Mesothelial cell of epicardium (in vitro differentiated cells): ENCODE measurements around the gene SOX21. TPM values are rescaled to one million over a fixed set of nuclear protein-coding genes. Genes with fewer than 3 reads are reported as not detected.

Experiments used
- DNase-seq, 2 experiments: peaks; one replicate each; pipeline ENCODE4 v3.0.0; 2021; ENCODE audit warnings: low spot score in 2 of 2; ENCODE audit not compliant: unreplicated experiment in 2 of 2
- H3K27ac Mint-ChIP-seq: 2 replicates; pipeline ENCODE4 v1.8.0; 2021; ENCODE audit warnings: mixed read lengths
- H3K27me3 Mint-ChIP-seq: 2 replicates; pipeline ENCODE4 v1.8.0; 2021; ENCODE audit warnings: low read depth, mixed read lengths
- H3K36me3 Mint-ChIP-seq: 2 replicates; pipeline ENCODE4 v1.8.0; 2021; ENCODE audit warnings: mixed read lengths
- H3K4me1 Mint-ChIP-seq: 2 replicates; pipeline ENCODE4 v1.8.0; 2021; ENCODE audit warnings: mixed read lengths
- H3K4me3 Mint-ChIP-seq: 2 replicates; pipeline ENCODE4 v1.8.0; 2021; ENCODE audit warnings: mild to moderate bottlenecking, moderate library complexity, mixed read lengths
- H3K9me3 Mint-ChIP-seq: 2 replicates; pipeline ENCODE4 v1.8.0; 2021; ENCODE audit warnings: mixed read lengths
- total RNA-seq: library from RNA; stranded (reverse); gene quantifications from 3 replicates; pipeline ENCODE4 v1.2.1, GENCODE V29; 2021
- TF ChIP-seq, protein P1 (sequence below): fragments of 200-600 bp; sonication (generic); IDR thresholded peaks from one replicate; pipeline ENCODE4 v1.5.0; 2021; ENCODE audit warnings: antibody characterized with exemption; ENCODE audit not compliant: unreplicated experiment

SOX21 gene
- total RNA-seq, 1 donor from 2014 or later = not detected

DNA sequence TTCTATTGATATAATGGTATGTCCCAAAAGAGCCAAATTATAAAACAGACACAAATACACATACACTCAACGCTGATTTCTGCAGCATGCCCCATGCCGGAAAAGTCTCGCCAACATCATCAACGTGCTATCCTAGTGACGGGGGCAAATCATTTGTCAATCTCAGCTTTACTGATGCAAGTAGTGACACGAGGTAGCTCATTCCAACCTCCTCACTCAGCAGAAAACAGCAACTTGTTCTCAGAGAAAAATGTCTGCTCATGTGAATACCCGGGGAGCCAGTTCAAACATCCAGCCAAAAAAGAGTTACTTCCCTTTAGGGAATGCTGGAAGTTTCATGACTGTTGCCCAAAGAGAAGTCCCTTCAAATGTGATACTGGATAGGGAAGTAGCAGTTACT, 46.3 kb downstream of the SOX21 start:
- Mint-ChIP-seq H3K36me3 (no peaks in the 10 kb centered on the region), H3K4me1 (peaks cover 16% of the 10 kb centered on the region), H3K4me3 (no peak overlapping the region), H3K27me3 (peaks cover 62% of the 10 kb centered on the region), H3K9me3 (no peaks in the 10 kb centered on the region), H3K27ac (no peak overlapping the region)
- no peak for DNase-seq
- TF ChIP-seq, protein P1, sequence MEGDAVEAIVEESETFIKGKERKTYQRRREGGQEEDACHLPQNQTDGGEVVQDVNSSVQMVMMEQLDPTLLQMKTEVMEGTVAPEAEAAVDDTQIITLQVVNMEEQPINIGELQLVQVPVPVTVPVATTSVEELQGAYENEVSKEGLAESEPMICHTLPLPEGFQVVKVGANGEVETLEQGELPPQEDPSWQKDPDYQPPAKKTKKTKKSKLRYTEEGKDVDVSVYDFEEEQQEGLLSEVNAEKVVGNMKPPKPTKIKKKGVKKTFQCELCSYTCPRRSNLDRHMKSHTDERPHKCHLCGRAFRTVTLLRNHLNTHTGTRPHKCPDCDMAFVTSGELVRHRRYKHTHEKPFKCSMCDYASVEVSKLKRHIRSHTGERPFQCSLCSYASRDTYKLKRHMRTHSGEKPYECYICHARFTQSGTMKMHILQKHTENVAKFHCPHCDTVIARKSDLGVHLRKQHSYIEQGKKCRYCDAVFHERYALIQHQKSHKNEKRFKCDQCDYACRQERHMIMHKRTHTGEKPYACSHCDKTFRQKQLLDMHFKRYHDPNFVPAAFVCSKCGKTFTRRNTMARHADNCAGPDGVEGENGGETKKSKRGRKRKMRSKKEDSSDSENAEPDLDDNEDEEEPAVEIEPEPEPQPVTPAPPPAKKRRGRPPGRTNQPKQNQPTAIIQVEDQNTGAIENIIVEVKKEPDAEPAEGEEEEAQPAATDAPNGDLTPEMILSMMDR = no peak

DNA sequence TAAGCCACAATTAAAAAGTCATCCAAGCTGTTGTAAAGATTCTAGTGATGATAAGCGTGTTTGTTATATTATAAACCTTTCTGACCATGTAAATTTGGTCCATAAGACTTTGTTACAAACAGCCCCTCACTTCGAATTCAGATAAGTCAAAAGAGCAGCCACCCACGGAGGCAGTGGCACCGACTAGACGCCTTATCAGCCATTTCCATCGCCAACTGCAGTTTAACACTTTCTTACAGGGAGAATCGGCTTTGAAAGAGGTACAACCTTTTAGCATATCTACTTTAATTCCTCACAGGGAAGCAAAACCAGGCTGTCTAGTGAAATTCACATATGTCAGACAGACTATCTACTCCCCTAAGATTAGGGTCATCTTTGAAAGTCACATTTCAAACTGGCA, 47.5 kb downstream of the SOX21 start:
- no peak overlapping the region for H3K4me3 Mint-ChIP-seq
- H3K9me3 Mint-ChIP-seq = no peaks in the 10 kb centered on the region
- H3K27me3 Mint-ChIP-seq = peaks cover 62% of the 10 kb centered on the region
- no peak for DNase-seq
- TF ChIP-seq, protein P1 = no peak
- no peak overlapping the region for H3K27ac Mint-ChIP-seq
- H3K4me1 Mint-ChIP-seq = peaks cover 18% of the 10 kb centered on the region
- H3K36me3 Mint-ChIP-seq = no peaks in the 10 kb centered on the region

DNA sequence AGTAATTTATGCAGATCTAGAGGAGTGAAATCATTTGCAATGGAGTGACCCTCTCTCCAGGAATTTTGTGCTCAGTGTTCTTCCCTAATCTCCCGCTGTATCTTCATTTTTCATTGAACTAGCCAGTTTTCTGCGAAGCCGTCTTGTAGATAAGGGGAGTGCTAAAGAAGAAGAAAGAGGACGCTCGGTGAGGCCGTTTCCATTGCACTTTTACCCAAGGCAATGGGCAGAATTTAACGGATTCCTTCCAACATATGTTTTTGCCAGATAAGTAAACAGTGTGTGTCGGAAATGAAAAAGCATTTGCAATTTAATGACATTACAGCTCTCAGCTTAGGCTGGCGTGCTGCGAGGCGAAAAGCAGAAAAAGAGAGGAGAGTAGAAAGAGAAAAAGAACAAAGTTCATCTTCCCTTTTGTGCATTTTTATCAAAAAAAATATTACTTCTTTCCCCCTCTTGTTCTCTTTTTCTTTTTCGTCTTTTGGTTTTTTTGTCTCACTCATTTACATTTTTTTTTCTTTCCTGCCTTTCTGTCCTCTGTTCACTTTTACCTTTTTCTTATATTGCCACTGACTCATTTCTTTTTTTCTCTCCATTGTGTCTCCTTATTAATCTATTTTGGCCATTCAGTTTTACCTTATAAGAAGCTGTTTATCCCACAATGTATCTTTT, 49.9 kb downstream of the SOX21 start:
- peaks cover 58% of the 10 kb centered on the region for H3K27me3 Mint-ChIP-seq

DNA sequence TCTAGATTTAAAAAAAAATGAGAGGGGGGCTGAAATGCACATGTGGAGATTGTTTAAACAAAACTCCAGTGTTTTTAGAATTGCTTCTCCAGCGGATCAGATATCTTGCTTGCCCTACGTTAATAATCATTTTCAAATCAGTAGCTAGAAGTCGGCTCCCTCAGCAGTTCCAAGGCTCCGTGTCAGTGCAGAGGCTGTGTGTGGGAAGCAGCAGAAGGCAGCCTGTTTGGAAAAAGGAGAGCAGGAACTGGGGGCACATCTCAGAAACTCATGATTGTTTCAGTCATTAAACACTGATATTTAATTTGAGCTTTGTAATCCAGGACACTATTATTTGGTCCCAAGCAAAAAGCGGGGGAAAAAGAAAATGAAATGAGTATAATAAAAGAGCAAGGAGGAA, 50.9 kb downstream of the SOX21 start:
- Mint-ChIP-seq H3K4me1 (peaks cover 18% of the 10 kb centered on the region), H3K36me3 (no peaks in the 10 kb centered on the region), H3K27ac (no peak overlapping the region), H3K4me3 (no peak overlapping the region), H3K27me3 (peaks cover 53% of the 10 kb centered on the region), H3K9me3 (peaks cover 4% of the 10 kb centered on the region)
- TF ChIP-seq, protein P1 = no peak
- no peak for DNase-seq

More for the DNA sequence above, 49.9 kb downstream of the SOX21 start:
- H3K9me3 Mint-ChIP-seq = no peaks in the 10 kb centered on the region
- H3K4me1 Mint-ChIP-seq = peaks cover 18% of the 10 kb centered on the region
- TF ChIP-seq, protein P1 = no peak
- H3K36me3 Mint-ChIP-seq = no peaks in the 10 kb centered on the region
- H3K4me3 Mint-ChIP-seq = no peak overlapping the region
- no peak for DNase-seq
- no peak overlapping the region for H3K27ac Mint-ChIP-seq

DNA sequence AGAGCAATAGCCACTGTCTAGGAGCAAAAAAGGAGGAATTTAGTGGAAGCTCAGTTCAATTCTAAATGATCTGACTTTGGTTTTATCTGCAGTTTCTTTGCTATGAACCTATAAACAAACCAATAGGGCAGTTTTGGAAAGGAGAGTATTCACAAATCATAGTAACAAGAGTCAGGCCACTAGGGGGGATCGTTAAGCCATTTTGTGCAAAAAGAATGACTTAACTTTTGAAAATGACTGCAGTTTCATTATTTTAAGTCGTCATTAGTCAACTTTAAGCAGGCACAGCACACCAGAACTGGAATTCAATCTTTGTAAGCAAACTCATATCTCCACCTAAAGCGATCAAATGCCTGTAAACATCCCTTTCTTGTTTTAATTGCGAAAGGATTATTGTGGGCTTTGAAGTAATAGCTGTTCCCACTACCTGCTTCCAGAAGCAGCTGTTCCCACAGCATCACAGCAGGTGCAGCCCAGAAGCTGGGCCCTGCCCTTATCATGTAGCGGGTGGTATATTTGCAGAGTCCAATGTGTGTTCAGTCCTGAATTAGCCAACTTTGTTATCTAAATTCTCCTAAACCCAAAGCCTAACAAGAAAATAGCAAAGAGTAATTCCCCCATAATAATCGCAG, 51.5 kb downstream of the SOX21 start:
- TF ChIP-seq, protein P1 = no peak
- H3K9me3 Mint-ChIP-seq = peaks cover 9% of the 10 kb centered on the region
- peaks cover 18% of the 10 kb centered on the region for H3K4me1 Mint-ChIP-seq
- H3K36me3 Mint-ChIP-seq = peaks cover 3% of the 10 kb centered on the region
- no peak overlapping the region for H3K4me3 Mint-ChIP-seq
- DNase-seq = no peak
- peaks cover 47% of the 10 kb centered on the region for H3K27me3 Mint-ChIP-seq
- no peak overlapping the region for H3K27ac Mint-ChIP-seq

Other genes with a start within 250 kb of the SOX21 start
- 0.04 to 0.27 TPM (median 0.18 TPM) in 3 replicates for gene DCT, start 232.9 kb downstream of the SOX21 start, total RNA-seq
- 9.1 to 9.8 TPM (median 9.2 TPM) in 3 replicates for gene TGDS, start 116.4 kb downstream of the SOX21 start, total RNA-seq
- gene GPR180, start 110.7 kb downstream of the SOX21 start, total RNA-seq = 6.5 to 6.8 TPM (median 6.5 TPM) in 3 replicates